HUES48 (cell line): ENCODE measurements around the gene DCHS1.

Source experiments
- H3K27ac ChIP-seq: one replicate; pipeline ENCODE4 v1.7.0; 2013; ENCODE audit warnings: low read depth, low read length, inconsistent platforms
- H3K27me3 ChIP-seq: 2 replicates; pipeline ENCODE4 v1.6.1; 2013; ENCODE audit warnings: mild to moderate bottlenecking, low read length; ENCODE audit not compliant: control insufficient read depth, insufficient read depth
- H3K36me3 ChIP-seq: 2 replicates; pipeline ENCODE4 v1.6.1; 2013; ENCODE audit warnings: low read length; ENCODE audit not compliant: control insufficient read depth, insufficient read depth
- H3K4me1 ChIP-seq: 2 replicates; pipeline ENCODE4 v1.6.1; 2013; ENCODE audit warnings: mild to moderate bottlenecking, low read length; ENCODE audit not compliant: control insufficient read depth, insufficient read depth
- H3K4me3 ChIP-seq: 2 replicates; pipeline ENCODE4 v1.5.1; 2013; ENCODE audit warnings: mild to moderate bottlenecking, low read depth, low read length
- H3K9ac ChIP-seq: 2 replicates; pipeline ENCODE4 v1.6.1; 2013; ENCODE audit warnings: mild to moderate bottlenecking, low read depth, low read length, moderate library complexity
- H3K9me3 ChIP-seq: 2 replicates; pipeline ENCODE4 v1.6.1; 2013; ENCODE audit warnings: low read length; ENCODE audit not compliant: control insufficient read depth, insufficient read depth

Gene DCHS1

DNA sequence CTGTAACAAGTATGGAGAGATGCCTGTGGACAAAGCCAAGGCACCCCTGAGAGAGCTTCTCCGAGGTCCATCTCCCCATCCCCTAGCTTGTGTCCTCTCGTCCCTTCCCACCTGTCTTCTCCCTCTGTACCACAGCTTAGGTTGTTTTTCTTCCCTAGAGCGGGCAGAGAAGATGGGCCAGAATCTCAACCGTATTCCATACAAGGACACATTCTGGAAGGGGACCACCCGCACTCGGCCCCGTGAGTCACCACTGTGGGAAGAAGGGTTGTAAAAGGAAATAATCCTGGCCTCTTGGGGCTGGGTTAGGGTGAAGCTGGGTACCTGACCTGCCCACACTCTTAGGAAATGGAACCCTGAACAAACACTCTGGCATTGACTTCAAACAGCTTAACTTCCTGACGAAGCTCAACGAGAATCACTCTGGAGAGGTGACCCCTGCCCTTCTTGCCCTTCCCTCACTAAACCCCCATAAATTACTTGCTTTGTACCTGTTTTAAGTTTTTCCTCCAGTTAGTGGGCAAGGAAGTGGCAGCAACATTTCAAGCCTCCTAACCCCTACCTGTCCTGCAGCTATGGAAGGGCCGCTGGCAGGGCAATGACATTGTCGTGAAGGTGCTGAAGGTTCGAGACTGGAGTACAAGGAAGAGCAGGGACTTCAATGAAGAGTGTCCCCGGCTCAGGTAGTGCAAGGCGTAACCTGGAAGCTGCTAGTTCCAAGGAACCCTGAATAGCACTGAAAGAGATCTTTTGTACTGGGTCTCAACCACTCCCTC is 46.7 kb downstream of the DCHS1 start:
- Histone ChIP-seq H3K4me1 (peaks cover 27% of the 10 kb centered on the region), H3K27ac (peak overlapping the region; percentile 14), H3K9me3 (no peaks in the 10 kb centered on the region), H3K4me3 (no peak overlapping the region), H3K36me3 (peaks cover 45% of the 10 kb centered on the region), H3K9ac (no peak overlapping the region), H3K27me3 (no peaks in the 10 kb centered on the region)

DNA sequence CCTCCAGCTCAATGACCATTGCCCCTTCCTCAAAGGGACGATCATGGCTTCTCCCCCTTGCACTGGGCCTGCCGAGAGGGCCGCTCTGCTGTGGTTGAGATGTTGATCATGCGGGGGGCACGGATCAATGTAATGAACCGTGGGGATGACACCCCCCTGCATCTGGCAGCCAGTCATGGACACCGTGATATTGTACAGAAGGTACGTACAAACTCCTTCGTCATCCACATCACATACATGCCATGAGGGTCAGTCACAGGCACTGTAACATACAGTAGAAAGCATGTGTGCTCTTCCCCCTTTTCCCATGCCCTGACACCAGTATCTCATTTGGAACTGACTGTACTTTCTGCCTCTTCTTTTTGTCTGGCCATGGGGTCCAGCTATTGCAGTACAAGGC is 47.6 kb downstream of the DCHS1 start:
- no peak overlapping the region for H3K9ac ChIP-seq
- no peaks in the 10 kb centered on the region for H3K27me3 ChIP-seq
- no peak overlapping the region for H3K27ac ChIP-seq
- peaks cover 41% of the 10 kb centered on the region for H3K36me3 ChIP-seq
- peaks cover 24% of the 10 kb centered on the region for H3K4me1 ChIP-seq
- no peaks in the 10 kb centered on the region for H3K9me3 ChIP-seq
- no peak overlapping the region for H3K4me3 ChIP-seq

DNA sequence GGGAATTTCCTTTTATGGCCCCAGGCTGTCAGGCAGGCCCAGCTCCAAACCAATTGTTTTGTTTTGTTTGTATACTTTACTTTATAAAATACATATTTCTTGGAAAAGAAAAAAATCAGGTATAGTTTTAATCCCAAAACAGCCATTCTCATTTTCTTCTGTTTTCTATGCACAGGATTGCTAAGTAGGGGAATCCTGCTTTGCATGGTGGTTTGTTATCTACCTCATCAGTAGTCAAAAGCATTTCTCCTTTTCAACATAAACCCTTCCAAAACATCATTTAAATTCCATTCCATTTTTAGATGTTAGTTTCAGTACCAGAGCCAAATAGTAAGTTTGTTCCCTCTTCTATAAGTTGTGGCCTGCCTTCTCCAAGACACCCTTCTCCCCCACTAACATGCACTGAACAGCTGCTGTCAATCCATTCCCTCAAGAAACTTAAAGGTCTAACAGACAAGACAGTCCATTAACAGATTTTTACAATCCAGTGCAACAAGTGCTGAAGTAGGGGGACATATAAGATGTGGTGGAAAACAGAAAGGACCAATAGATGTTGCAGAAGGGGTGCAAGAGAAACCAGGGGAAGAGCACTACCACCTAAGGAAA is 48.3 kb downstream of the DCHS1 start:
- H3K9ac ChIP-seq = peak overlapping the region; percentile 38
- peaks cover 41% of the 10 kb centered on the region for H3K36me3 ChIP-seq
- no peak overlapping the region; the same call in 1 of the 2 replicates for H3K4me3 ChIP-seq
- peaks cover 27% of the 10 kb centered on the region for H3K4me1 ChIP-seq
- H3K9me3 ChIP-seq = no peaks in the 10 kb centered on the region
- H3K27ac ChIP-seq = peak overlapping the region; percentile 89
- H3K27me3 ChIP-seq = no peaks in the 10 kb centered on the region

DNA sequence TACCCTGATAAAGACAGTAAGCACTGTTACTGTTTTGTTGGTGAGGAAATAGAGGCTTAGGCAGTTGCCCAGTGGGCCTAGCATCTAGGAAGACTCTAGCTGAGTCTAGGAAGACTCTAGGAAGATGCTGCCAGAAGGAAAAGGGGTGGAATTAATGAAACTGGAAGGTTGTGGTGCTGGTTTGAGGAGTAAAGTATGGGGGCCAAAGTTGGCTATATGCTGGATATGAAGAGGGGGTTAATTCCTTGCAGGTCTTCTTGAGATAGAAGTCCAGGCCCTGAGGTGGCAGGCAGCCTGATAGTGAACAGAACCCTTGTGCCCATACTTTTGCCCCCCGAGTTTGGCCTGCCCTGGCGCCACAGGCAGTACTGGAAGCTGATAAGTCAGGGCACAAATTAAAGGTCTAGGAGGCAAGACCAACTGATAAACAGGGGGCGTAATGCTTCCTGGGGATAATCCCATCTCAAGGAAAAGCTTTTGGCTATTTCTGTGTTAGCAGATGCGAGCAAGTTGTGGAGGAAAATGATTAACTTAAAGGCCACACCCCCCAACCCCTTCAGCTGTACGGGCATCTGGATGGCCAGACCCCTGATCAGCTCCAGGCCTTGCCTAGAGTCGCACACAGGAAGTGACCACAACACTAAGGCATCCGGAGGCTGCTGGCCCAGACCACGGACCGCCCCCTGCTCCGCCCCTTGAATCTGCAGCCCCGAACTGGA is 49.0 kb downstream of the DCHS1 start:
- peaks cover 43% of the 10 kb centered on the region for H3K36me3 ChIP-seq
- H3K9me3 ChIP-seq = no peaks in the 10 kb centered on the region
- H3K4me3 ChIP-seq = 0 out of 2 replicates have a peak overlapping the region, but pooled peaks have one; percentile 15
- peak overlapping the region; percentile 94 for H3K27ac ChIP-seq
- peak overlapping the region; percentile 51 for H3K9ac ChIP-seq
- H3K4me1 ChIP-seq = peaks cover 30% of the 10 kb centered on the region
- no peaks in the 10 kb centered on the region for H3K27me3 ChIP-seq

DNA sequence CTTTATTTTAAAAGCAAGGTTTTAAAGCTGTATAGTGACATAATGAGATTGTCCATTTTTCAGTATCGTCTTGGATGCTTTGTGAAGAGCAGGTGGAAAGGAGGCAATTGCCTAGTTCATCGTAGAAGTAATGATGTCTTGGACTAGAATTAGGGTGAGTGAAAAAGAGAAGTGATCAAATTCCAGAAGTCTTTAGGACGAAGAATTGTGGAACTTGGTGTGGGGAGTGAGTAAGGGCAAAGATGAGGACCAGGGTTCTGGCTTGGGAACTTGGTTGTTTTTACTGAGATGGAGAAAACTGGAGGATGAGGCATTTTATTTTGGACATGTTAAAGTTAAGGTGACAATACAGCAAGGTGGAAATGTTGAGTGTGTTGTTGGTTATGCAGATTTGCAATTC is 50.8 kb downstream of the DCHS1 start:
- Histone ChIP-seq H3K9ac (peak overlapping the region; percentile 88; the same call in 1 of the 2 replicates), H3K4me1 (peaks cover 30% of the 10 kb centered on the region), H3K27me3 (no peaks in the 10 kb centered on the region), H3K9me3 (no peaks in the 10 kb centered on the region), H3K4me3 (peak overlapping the region; percentile 98), H3K27ac (peak overlapping the region; percentile 82), H3K36me3 (peaks cover 45% of the 10 kb centered on the region)

DNA sequence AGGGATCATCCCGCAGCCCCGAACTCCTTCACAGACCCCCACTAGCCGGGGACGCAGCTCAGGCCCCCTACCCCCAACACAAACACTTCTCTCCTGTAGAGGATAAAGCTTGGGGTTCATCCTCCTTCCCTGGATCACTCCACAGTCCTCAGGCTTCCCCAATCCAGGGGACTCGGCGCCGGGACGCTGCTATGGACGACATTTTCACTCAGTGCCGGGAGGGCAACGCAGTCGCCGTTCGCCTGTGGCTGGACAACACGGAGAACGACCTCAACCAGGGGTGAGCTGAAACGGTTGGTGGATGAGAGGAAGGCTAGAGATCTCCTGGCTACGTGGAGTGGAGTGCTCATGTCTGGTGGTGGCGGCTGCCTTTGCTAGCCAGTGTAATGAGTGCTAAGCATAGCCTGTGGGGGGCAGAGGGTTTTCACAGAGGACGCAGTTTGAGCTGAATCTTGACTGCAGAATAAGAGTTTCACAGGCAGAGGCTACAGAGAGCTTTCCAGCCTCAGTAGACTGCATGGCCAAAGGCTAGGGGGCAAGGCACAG is 51.5 kb downstream of the DCHS1 start:
- H3K9ac ChIP-seq = peak overlapping the region; percentile 88
- peaks cover 30% of the 10 kb centered on the region for H3K4me1 ChIP-seq
- peaks cover 45% of the 10 kb centered on the region for H3K36me3 ChIP-seq
- peak overlapping the region; percentile 82 for H3K27ac ChIP-seq
- peak overlapping the region; percentile 98 for H3K4me3 ChIP-seq
- H3K9me3 ChIP-seq = no peaks in the 10 kb centered on the region
- no peaks in the 10 kb centered on the region for H3K27me3 ChIP-seq

DNA sequence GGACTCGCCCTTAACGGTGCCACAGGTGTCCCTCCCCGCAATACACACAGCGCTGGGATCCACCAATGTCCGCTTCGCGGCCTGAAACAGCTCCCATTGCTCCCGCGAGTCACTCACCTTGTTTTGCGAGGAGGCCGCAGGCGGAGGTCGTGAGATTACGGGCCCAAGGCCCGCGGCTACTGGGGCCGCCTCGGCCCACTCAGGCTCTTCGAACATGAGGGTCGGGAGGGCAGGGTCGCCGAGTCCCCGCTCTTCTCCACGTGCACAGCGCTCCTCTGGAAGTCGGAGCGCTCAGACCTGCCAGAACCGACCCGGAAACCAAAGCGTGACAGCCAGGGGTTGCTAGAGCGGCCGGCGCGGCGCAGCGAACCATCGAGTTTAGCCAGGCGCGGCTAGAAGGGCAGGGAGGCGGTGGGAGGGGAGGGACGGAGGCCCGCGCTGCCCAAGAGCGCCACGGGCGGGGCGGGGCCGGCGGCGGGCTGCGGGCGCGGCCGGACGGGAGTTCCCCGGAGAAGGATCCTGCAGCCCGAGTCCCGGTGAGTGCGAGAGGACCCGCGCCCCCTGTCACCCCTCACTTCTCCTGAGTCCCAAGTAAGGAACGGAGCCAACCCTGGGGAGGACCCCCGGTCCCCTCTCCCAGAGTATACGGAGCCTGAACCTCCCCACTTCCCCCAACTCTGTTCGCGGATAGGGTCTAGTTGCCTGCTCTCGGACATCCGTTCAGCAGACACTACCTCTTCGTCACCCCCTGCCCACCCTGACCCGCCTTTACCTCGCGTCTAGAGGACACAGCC is 52.1 kb downstream of the DCHS1 start, which contains the start of the genes ILK and RRP8:
Gene ILK (plus strand): TSS at position 488 of the 794 bp plus-strand sequence. CDS start 498 bp downstream, outside the sequence.
Gene RRP8 (minus strand): TSS at position 330 of the 794 bp plus-strand sequence. CDS start 114 bp downstream, at position 216.
- no peaks in the 10 kb centered on the region for H3K9me3 ChIP-seq
- H3K4me1 ChIP-seq = peaks cover 30% of the 10 kb centered on the region
- H3K36me3 ChIP-seq = peaks cover 45% of the 10 kb centered on the region
- no peaks in the 10 kb centered on the region for H3K27me3 ChIP-seq
- H3K9ac ChIP-seq = peak within 1 kb of the TSS; percentile 88
- H3K27ac ChIP-seq = peak within 1 kb of the TSS; percentile 82
- H3K4me3 ChIP-seq = peak within 1 kb of the TSS; percentile 98

DNA sequence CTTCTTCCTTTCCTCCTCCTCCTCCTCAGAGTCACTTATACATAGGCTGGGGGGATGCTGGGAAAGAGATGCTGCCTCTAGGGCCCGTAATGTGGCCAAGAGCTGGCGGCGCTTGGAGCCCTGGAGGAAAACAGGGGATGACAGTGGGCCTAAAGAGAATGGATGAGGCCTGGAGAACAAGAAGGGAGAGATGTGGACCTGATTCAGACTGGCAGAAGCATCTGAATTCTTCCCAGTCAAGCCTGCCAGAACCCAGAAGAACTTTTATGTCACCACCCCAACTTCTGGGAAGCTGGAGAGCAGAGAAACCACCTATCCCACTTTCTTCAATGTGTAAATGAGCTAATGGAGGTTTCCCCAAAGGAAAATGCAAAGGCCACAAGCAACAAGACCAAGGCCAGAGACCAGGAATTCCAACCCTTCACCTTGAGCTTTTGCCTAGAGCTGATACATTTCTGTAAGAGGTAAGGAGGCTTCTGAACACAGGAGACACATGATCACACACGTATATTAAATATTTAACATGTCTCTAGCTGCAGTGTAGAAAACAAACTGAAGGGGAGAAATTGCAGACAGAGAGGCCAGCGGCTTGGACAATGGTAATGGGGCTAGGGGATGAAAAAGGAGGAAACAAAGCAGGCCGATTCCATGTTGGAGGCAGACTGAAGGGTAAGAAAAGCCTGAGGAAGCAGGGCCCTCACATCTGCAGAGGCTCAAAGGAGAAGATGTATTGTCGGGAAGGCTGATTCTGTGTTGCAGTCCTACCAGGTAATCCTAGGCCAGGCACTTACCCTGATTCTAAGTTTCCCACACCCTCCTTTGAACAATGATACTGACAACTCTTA is 53.3 kb downstream of the DCHS1 start:
- no peak overlapping the region for H3K27ac ChIP-seq
- no peaks in the 10 kb centered on the region for H3K27me3 ChIP-seq
- H3K9me3 ChIP-seq = no peaks in the 10 kb centered on the region
- peaks cover 41% of the 10 kb centered on the region for H3K36me3 ChIP-seq
- H3K9ac ChIP-seq = 0 out of 2 replicates have a peak overlapping the region, but pooled peaks have one; percentile 44
- H3K4me3 ChIP-seq = peak overlapping the region; percentile 98
- H3K4me1 ChIP-seq = peaks cover 26% of the 10 kb centered on the region

DNA sequence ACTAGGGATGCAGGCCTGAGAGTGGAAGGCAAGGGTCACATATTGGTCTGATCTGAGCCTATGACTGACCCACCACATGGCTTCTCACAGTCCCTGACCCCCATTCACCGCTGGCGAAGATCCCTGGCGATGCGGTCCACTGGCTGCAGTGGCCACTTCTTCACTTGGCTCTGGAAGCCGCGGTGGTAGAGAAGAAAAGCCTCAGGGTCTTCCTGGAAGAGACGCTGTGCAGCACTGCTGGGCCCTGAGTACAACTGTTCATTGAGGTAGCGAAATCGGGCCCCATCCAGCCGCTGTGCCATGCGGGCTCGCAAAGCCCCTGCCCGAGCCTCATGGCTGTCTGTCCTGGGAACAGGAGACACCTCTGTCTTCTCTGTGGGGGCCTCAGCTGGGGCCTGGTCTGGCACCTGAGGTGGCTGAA is 54.6 kb downstream of the DCHS1 start:
- H3K36me3 ChIP-seq = peaks cover 52% of the 10 kb centered on the region
- no peak overlapping the region for H3K9ac ChIP-seq

More for the DNA sequence above, 54.6 kb downstream of the DCHS1 start:
- Histone ChIP-seq H3K9me3 (no peaks in the 10 kb centered on the region), H3K27ac (no peak overlapping the region), H3K4me1 (peaks cover 16% of the 10 kb centered on the region), H3K27me3 (no peaks in the 10 kb centered on the region), H3K4me3 (no peak overlapping the region)
